SK-N-MC (cell line): ENCODE results near the gene GK.

ENCODE experiments used
- EZH2 ChIP-seq: fragments of 200-600 bp; sonication (generic); IDR thresholded peaks from one replicate; pipeline ENCODE4 v1.6.1; 2017; ENCODE audit warnings: antibody characterized with exemption
- POLR2AphosphoS5 ChIP-seq: IDR thresholded peaks from 2 replicates; pipeline ENCODE4 v1.6.1; 2012; ENCODE audit warnings: mild to moderate bottlenecking, low read depth, low read length, borderline replicate concordance

GRCh38 chrX:30733852-30734660, 80.8 kb downstream of the GK start:
- no peak for TF ChIP-seq EZH2
- no peak for TF ChIP-seq POLR2AphosphoS5
